Breast epithelium (tissue), 3 donors: ENCODE results near the gene AQP11.
A peak's percentile ranks its signal among the peaks of the same experiment; 100 is the strongest.

Experiments used
- CTCF ChIP-seq, 3 donors: fragments of 450-650 bp; IDR thresholded peaks; one replicate each; pipeline ENCODE4 v1.5.1; 2016 to 2017; ENCODE audit warnings: antibody characterized with exemption in 3 of 3, mild to moderate bottlenecking in 3 of 3, moderate library complexity in 3 of 3
- POLR2A ChIP-seq: fragments of 450-650 bp; IDR thresholded peaks from one replicate; pipeline ENCODE4 v1.6.1; 2016; ENCODE audit warnings: antibody characterized with exemption, mild to moderate bottlenecking, moderate library complexity
- POLR2AphosphoS5 ChIP-seq, 3 donors: sonication (generic); formaldehyde crosslinking; IDR thresholded peaks; one replicate each; pipeline ENCODE4 v1.6.1; 2017; ENCODE audit warnings: antibody characterized with exemption in 3 of 3

GRCh38 chr11:77619576-77620198 lies 29.9 kb downstream of the AQP11 start:
- peak; percentile 43 to 48 (median 48) for TF ChIP-seq CTCF (IDR thresholded peaks at IDR 0.05)
- TF ChIP-seq POLR2A = no peak
- TF ChIP-seq POLR2AphosphoS5 (IDR thresholded peaks at IDR 0.05) = no peak
